K562 (cell line): ENCODE measurements around the gene PRDM1. TPM values are rescaled to one million over a fixed set of nuclear protein-coding genes. Genes with fewer than 3 reads are reported as not detected.
A peak's percentile ranks its signal among the peaks of the same experiment; 100 is the strongest.

Experiments
- ARID1B ChIP-seq: fragments of 450-650 bp; IDR thresholded peaks from 2 replicates; pipeline ENCODE4 v1.6.1; 2016; ENCODE audit warnings: antibody characterized with exemption, mild to moderate bottlenecking, inconsistent platforms
- DPF2 ChIP-seq: fragments of 450-650 bp; IDR thresholded peaks from 2 replicates; pipeline ENCODE4 v1.6.1; 2016
- FOSL1 ChIP-seq: fragments of 200-800 bp; sonication (Bioruptor generic); conservative IDR thresholded peaks from 2 replicates; pipeline ENCODE4 v1.6.1; 2016; ENCODE audit warnings: missing genetic modification characterization, missing compliant biosample characterization
- FOXA3 ChIP-seq, 2 experiments: fragments of 450-650 bp in 1 of 2; sonication (generic) in 1 of 2; formaldehyde crosslinking; IDR thresholded peaks in 1 of 2; conservative IDR thresholded peaks in 1 of 2; 2 replicates each; pipeline versions ENCODE4 v1.4.0 to v1.8.0; 2020 to 2022; ENCODE audit warnings: mild to moderate bottlenecking in 2 of 2, missing genetic modification reagents in 1 of 2
- FOXK2 ChIP-seq, 2 experiments: fragments of 450-650 bp; IDR thresholded peaks in 1 of 2; conservative IDR thresholded peaks in 1 of 2; 2 replicates each; pipeline ENCODE4 v1.6.1; 2016; ENCODE audit warnings: low read depth in 2 of 2, mild to moderate bottlenecking in 1 of 2
- LCOR ChIP-seq: sonication (generic); formaldehyde crosslinking; IDR thresholded peaks from 2 replicates; pipeline ENCODE4 v1.8.0; 2022; ENCODE audit warnings: mild to moderate bottlenecking, missing genetic modification reagents
- MAFG ChIP-seq: fragments of 450-650 bp; conservative IDR thresholded peaks from 2 replicates; pipeline ENCODE4 v1.6.1; 2016; ENCODE audit warnings: missing genetic modification characterization, missing compliant biosample characterization
- MEIS2 ChIP-seq: fragments of 450-650 bp; IDR thresholded peaks from 2 replicates; pipeline ENCODE4 v1.6.1; 2014; ENCODE audit warnings: mild to moderate bottlenecking; ENCODE audit not compliant: partially characterized antibody
- MTA1 ChIP-seq: fragments of 450-650 bp; IDR thresholded peaks from 2 replicates; pipeline ENCODE4 v1.6.1; 2017; ENCODE audit warnings: borderline replicate concordance
- PKNOX1 ChIP-seq: fragments of 450-650 bp; IDR thresholded peaks from 2 replicates; pipeline ENCODE4 v1.6.1; 2016
- RCOR1 ChIP-seq, 2 experiments: IDR thresholded peaks; 2 replicates each; pipeline ENCODE4 v1.6.1; 2012; ENCODE audit warnings: low read depth in 2 of 2, low read length in 2 of 2, borderline replicate concordance in 1 of 2, improper control_type of control experiment in 1 of 2
- SRSF9 ChIP-seq: fragments of 200-400 bp; formaldehyde crosslinking; IDR thresholded peaks from 2 replicates; pipeline ENCODE4 v1.6.1; 2017; ENCODE audit warnings: low read depth, low read length, borderline replicate concordance
- TAF7 ChIP-seq: fragments of 450-650 bp; IDR thresholded peaks from 2 replicates; pipeline ENCODE4 v1.6.1; 2016; ENCODE audit warnings: missing genetic modification characterization, missing compliant biosample characterization
- TEAD4 ChIP-seq, 2 experiments: sonication (generic) in 1 of 2; formaldehyde crosslinking in 1 of 2; IDR thresholded peaks; 2 replicates each; pipeline versions ENCODE4 v1.6.1 to v1.8.0; 2012 to 2022; ENCODE audit warnings: borderline replicate concordance in 1 of 2, inconsistent platforms in 1 of 2, low read length in 1 of 2, mild to moderate bottlenecking in 1 of 2, missing genetic modification reagents in 1 of 2
- TOE1 ChIP-seq, 2 experiments: fragments of 450-650 bp in 1 of 2; sonication (generic) in 1 of 2; formaldehyde crosslinking in 1 of 2; IDR thresholded peaks; 2 replicates each; pipeline versions ENCODE4 v1.7.1 to v1.8.0; 2016 to 2022; ENCODE audit warnings: borderline replicate concordance in 2 of 2, mild to moderate bottlenecking in 2 of 2, antibody characterized with exemption in 1 of 2, inconsistent platforms in 1 of 2, low read depth in 1 of 2, missing genetic modification reagents in 1 of 2, moderate library complexity in 1 of 2
- ZBTB12 ChIP-seq: fragments of 250-450 bp; sonication (Bioruptor Pico); IDR thresholded peaks from 2 replicates; pipeline ENCODE4 v1.4.0; 2020
- ZNF699 ChIP-seq: fragments of 250-450 bp; sonication (Bioruptor Pico); IDR thresholded peaks from 2 replicates; pipeline ENCODE4 v1.8.0; 2021; ENCODE audit warnings: mild to moderate bottlenecking, moderate library complexity; ENCODE audit not compliant: insufficient replicate concordance
- polyA plus RNA-seq, 8 experiments: library from polyadenylated mRNA; depleted of rRNA in 4 of 8; stranded (reverse) in 5 of 8; unstranded in 3 of 8; fragments of >200 nt; fragmentation: Nextera tagmentation in 2 of 8; fragmentation: Illumina TruSeq in 1 of 8; extraction: Ambion mirVana in 2 of 8; extraction: Trizol in 1 of 8; gene quantifications; 2 replicates each; pipeline versions ENCODE4 v1.2.1 to v1.2.3, GENCODE V29; 2011 to 2014; ENCODE audit warnings: inconsistent platforms in 1 of 8, missing spikeins in 1 of 8
- total RNA-seq, 7 experiments: library from RNA; depleted of rRNA in 6 of 7; stranded (reverse); fragments of >200 nt in 6 of 7; fragmentation: Illumina TruSeq in 2 of 7; extraction: Trizol in 2 of 7; gene quantifications; 2 replicates each; pipeline versions ENCODE4 v1.2.1 to v1.2.3, GENCODE V29; 2011 to 2021; ENCODE audit warnings: low replicate concordance in 1 of 7

PRDM1 gene
- total and polyA plus RNA-seq, 9 of the 15 experiments (the other 6 are each of a cell fraction or from before 2014, with no cell fraction given) = 0.09 to 0.89 (median 0.27) TPM

DNA sequence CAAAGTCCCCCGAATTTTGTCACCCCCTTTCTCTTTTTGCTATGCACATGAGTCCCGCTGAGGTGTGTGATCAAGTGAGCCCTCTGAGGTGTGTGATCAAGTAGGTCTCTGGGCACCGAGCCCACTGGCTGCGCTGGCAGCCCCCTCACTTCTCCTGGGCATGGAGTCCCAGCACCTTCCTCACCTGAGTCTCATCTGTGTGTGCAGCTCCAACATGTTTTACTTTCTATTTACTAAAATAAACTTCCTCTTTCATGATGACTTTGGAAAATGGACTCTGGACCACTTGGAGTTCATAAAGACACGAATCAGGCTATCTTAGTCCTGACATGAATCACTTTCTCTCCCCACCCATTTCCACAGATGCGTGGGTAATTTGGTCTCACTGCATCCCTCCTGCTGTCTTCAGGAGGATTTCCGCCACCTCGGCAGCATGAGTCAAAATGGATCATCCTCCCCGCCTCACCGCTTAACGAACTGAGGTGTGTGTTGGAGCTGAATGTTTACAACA is 39.8 kb downstream of the PRDM1 start (continued):
- TF ChIP-seq MEIS2 (peak; percentile 30), TAF7 (no peak), ARID1B (peak; percentile 45), ZBTB12 (CRISPR knock-in tag) (no peak), DPF2 (peak; percentile 48; the same call in 1 of the 2 replicates), PKNOX1 (peak; percentile 34; the same call in 1 of the 2 replicates), MTA1 (peak; percentile 56; the same call in 1 of the 2 replicates), SRSF9 (no peak), FOSL1 (tag) (peak; percentile 67), TOE1 (IDR thresholded peaks at IDR 0.05; ENCODE audit: borderline replicate concordance) (no peak), TOE1 (CRISPR knock-in tag; IDR thresholded peaks at IDR 0.05; ENCODE audit: borderline replicate concordance, low read depth) (no peak), MAFG (tag) (peak; percentile 56), LCOR (CRISPR knock-in tag) (peak; percentile 71; the same call in 1 of the 2 replicates), ZNF699 (CRISPR knock-in tag) (no peak), TEAD4 (IDR thresholded peaks at IDR 0.05; ENCODE audit: low read length) (peak; percentile 43; the same call in 1 of the 2 replicates), TEAD4 (CRISPR knock-in tag; IDR thresholded peaks at IDR 0.05; ENCODE audit: borderline replicate concordance) (no peak), RCOR1 (IDR thresholded peaks at IDR 0.05; ENCODE audit: borderline replicate concordance in 1 of 2, low read depth in 2 of 2, low read length in 2 of 2) (0 out of 4 replicates have a peak, but pooled peaks of 1 of the 2 experiments have one; percentile 58), FOXK2 (conservative IDR thresholded peaks at IDR 0.05 in 1 of 2, IDR thresholded peaks at IDR 0.05 in 1 of 2; ENCODE audit: low read depth in 2 of 2) (0 out of 4 replicates have a peak, but pooled peaks of 1 of the 2 experiments have one; percentile 11), FOXA3 (CRISPR knock-in tag; conservative IDR thresholded peaks at IDR 0.05 in 1 of 2, IDR thresholded peaks at IDR 0.05 in 1 of 2) (no peak)
